Fibroblast of mammary gland (primary cell): ENCODE data around the gene GNAZ.

Experiments used
- DNase-seq: peaks from one replicate; pipeline ENCODE4 v3.0.0-alpha.2; 2010; ENCODE audit warnings: low read depth
- H3K4me3 ChIP-seq: 2 replicates; pipeline ENCODE4 v1.5.1; 2011; ENCODE audit warnings: low read depth, mild to moderate bottlenecking, low read length, moderate library complexity; ENCODE audit not compliant: control insufficient read depth
- CTCF ChIP-seq: conservative IDR thresholded peaks from 2 replicates; pipeline ENCODE4 v1.5.1; 2011; ENCODE audit warnings: low read depth, low read length, inconsistent platforms; ENCODE audit not compliant: control insufficient read depth, insufficient read depth

Gene GNAZ

GRCh38 chr22:23089633-23090456 lies 19.5 kb downstream of the GNAZ start:
- no peak overlapping the region for H3K4me3 ChIP-seq
- TF ChIP-seq CTCF, result no peak
- no peak for DNase-seq

- TF ChIP-seq CTCF, result no peak
- H3K4me3 ChIP-seq, result no peak overlapping the region
- DNase-seq, result no peak
Observed at GRCh38 chr22:23090457-23090835, 20.1 kb downstream of the GNAZ start.

- no peak for DNase-seq
- TF ChIP-seq CTCF, result no peak
- no peak overlapping the region for H3K4me3 ChIP-seq
Observed at GRCh38 chr22:23091760-23092159, 21.4 kb downstream of the GNAZ start.

GRCh38 chr22:23092217-23092955 lies 22.1 kb downstream of the GNAZ start:
- no peak for DNase-seq
- no peak overlapping the region for H3K4me3 ChIP-seq
- no peak for TF ChIP-seq CTCF

GRCh38 chr22:23093051-23093788 lies 22.9 kb downstream of the GNAZ start:
- H3K4me3 ChIP-seq, result no peak overlapping the region
- no peak for TF ChIP-seq CTCF
- no peak for DNase-seq

- TF ChIP-seq CTCF, result no peak
- H3K4me3 ChIP-seq, result no peak overlapping the region
- DNase-seq, result no peak
Observed at GRCh38 chr22:23094260-23094659, 23.9 kb downstream of the GNAZ start.
